ENCODE results near the gene SPIRE2.
"Not testable (repeated sequence)": the region's sequence is repeated elsewhere in the genome, so short reads cannot be mapped to it uniquely, and the experiment has no call there.

The SPIRE2 gene

DNA sequence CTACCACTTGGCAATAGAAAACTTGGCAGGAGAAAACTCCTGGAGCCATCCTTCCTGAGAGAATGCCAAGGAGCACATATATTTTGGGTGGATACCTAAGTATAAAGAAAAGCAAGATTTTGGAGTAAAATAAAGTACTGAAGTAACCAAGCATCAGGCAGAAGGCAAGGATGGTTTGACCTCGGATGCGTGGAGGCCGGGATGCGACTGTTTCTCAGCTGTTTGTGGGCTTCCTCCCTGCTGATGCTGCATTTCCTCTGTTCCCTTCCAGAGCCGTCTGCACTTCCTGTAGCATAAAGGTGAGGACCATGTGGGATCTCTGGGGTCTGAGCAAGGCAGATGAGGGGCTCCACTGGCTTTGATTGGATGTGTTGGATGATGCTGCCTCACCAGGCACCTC is 39.6 kb downstream of the SPIRE2 start:
- DNase-seq = no peak

DNA sequence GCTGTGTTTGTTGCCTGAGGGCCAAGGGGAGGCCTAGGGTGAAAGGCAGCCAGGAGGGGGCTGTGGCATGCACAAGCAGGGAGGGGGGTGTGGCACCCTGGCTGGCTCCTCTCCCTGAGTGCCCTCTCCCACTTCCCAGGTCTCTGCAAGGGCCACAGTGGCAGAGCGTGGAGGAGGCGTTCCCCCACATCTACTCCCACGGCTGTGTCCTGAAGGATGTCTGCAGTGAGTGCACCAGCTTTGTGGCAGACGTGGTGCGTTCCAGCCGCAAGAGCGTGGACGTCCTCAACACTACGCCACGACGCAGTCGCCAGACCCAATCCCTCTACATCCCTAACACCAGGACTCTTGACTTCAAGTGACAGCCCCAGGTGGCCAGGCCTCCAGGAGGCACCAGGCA is 41.6 kb downstream of the SPIRE2 start:
- no peak for DNase-seq

DNA sequence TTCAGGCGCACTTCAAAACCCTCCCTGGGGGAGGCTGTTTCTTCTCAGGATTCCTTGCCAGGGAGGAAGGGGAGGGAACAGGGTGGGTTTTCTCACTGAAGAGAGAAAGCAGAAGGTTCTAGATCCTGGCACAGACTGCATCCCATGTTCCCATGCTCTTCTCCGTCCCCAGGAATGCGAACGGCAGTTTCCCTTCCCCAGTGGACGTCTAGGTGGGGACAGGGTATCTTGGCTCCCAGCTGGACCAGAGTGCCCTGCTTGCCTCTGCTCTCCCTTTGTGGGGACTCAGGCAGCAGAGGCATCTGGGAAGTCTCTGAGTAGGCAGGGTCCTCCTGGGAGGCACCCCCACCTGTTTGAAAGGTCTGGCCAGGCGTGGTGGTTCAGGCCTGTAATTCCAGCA is 42.2 kb downstream of the SPIRE2 start:
- no peak for DNase-seq

GRCh38 chr16:89871895-89872294 is 43.6 kb downstream of the SPIRE2 start:
- DNase-seq = no peak

DNA sequence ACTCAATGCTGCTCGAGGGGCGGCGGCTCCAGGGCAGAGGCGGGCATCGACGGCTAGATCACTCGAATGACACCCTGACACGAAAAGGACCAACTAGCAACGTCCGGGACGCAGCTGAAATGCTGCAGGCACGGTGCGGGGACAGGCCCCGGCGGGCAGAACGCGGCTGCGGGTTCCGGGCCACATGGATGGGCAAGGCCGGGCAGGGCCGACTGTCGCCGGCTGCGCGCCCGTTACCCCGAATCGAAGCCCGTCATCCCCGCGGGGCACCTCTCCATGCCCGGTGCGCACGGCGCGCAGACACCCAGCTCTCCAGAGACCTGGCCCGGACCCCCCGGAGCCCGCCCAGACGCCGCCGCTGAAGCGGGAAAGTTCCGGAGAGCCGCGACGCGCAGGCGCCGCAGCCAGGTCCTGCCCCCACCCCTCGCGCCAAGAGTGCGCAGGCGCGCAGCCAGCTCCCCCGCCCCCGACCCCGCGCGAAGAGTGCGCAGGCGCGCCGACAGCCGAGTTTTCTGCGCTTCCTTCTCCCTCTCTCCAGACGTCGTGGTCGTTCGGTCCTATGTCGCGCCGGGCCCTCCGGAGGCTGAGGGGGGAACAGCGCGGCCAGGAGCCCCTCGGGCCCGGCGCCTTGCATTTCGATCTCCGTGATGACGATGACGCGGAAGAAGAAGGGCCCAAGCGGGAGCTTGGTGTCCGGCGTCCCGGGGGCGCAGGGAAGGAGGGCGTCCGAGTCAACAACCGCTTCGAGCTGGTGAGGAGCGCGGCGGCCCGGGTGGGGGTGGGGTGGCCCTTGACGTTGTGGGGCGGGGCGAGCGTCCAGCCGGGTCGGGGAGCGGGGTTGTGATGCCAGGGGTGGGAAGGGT is 45.1 kb downstream of the SPIRE2 start, which contains the start of gene TCF25:
Gene TCF25, plus strand, starts transcription at position 484 of the 863 bp plus-strand sequence. Its CDS starts 76 bp downstream, at position 560.
- peak; percentile 5 for DNase-seq

GRCh38 chr16:89873972-89874689 is 45.9 kb downstream of the SPIRE2 start:
- DNase-seq = peak; percentile 15

DNA sequence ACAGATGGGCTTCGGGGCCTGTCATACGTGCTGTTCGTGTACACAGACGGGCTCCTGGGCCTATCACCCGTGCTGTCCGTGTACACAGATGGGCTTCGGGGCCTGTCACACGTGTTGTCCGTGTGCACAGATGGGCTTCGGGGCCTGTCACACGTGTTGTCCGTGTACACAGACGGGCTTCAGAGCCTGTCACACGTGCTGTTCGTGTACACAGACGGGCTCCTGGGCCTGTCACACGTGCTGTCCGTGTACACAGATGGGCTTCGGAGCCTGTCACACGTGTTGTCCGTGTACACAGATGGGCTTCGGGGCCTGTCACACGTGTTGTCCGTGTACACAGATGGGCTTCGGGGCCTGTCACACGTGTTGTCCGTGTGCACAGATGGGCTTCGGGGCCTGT is 50.8 kb downstream of the SPIRE2 start:
- DNase-seq = not testable (repeated sequence)

DNA sequence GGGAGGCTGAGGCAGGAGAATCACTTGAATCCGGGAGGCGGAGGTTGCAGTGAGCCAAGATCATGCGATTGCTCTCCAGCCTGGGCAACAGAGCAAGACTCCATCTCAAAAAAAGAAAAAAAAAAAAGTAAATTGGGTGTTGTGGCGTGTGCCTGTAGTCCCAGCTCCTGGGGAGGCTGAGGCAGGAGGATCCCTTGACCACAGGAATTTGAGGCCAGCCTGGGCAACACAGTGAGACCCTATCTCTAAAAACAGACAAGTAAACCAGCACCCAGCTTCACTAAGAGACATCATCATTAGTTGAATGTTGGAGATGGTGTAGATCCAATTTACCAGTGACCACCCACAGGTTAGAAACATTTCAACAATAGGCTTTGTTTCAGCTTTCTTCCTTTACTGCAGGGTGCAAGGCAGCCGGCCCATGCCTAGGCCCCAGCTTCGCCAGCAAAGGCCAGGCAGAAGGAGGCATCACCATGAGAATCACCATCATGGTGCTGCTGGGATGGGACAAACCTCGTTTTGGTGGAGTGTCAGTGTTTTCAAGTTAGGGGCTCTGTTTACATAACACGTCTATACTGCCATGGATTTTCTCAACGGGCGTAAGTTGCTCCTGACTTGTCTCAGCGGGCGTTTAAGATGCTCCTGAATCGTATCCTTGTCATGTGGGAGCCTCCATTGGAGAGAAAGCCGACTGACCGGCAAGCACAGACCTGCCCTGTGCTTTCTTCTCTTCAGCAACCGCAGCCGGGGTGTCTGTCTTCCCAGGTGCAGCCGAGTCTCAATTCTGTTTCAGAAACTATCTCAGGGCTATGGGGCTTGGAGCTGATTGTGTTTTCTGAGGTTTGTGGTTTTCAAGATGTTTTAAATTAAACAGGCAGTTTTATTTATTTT is 52.4 kb downstream of the SPIRE2 start:
- DNase-seq = no peak

DNA sequence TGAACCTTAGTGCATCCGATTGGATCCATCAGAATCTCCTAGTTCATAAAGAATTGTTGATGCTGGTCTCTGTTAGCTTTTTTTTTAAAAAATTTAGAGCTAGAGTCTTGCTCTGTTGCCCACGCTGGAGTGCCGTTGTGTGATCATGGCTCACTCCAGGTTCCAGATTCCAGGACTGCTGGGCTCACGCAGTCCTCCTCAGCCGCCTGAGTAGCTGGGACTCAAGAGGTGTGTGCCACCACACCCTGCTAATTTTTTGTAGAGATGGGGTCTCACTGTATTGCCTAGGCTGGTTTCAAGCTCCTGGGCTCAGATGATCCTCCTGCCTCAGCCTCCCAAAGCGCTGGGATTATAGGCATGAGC is 53.1 kb downstream of the SPIRE2 start:
- DNase-seq = no peak

- DNase-seq = no peak
Measured at GRCh38 chr16:89883346-89884040, 55.2 kb downstream of the SPIRE2 start.

GRCh38 chr16:89884041-89884421 is 55.8 kb downstream of the SPIRE2 start:
- DNase-seq = no peak

DNA sequence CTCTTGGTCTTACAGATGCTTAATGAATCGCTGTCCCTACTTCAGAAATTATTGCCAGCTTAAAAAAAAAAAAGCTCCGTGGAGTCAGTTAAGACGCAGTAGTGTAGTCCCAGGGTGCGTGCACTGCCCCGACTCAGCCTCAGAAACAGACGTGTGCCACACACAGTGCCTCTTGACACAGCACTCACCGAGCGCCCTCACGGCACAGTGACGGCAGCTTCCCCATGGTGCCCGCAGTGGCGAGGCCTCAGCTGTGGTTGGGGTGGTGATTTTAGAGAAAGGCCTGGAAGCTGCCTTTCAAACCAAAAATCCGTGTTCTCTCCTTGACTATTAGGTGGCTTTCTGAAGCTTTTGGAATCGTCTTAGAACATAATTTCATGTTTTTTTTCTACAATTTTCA is 59.0 kb downstream of the SPIRE2 start:
- no peak for DNase-seq

- no peak for DNase-seq
Measured at GRCh38 chr16:89890200-89890599, 61.9 kb downstream of the SPIRE2 start.

- DNase-seq = no peak
Measured at GRCh38 chr16:89890886-89891657, 62.8 kb downstream of the SPIRE2 start.

DNA sequence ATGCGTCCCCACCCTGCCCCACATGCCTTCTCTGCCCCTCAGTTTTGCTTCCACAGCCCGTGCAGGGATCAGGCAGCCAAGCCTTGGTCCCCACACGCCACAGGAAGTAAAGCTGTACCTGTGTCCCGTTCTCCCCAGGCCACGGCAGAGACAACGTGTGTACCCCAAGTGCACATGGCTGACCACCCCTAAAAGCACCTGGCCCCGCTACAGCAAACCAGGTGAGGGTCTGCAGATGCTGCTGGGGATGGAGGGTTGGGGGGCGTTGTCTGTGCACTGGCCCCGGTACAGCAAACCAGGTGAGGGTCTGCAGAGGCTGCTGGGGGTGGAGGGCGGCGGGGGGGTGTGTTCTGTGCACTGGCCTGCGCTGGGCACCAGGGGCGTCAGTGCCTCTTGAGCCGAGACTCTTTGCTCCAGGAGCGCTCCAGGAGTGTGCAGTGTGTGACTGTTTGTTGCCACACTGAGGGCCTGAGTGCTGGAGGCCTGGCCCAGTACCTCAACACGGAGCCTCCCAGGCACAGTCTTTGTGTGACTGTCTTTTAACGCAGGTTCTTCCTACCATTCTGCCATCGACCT is 63.9 kb downstream of the SPIRE2 start:
- no peak for DNase-seq

DNA sequence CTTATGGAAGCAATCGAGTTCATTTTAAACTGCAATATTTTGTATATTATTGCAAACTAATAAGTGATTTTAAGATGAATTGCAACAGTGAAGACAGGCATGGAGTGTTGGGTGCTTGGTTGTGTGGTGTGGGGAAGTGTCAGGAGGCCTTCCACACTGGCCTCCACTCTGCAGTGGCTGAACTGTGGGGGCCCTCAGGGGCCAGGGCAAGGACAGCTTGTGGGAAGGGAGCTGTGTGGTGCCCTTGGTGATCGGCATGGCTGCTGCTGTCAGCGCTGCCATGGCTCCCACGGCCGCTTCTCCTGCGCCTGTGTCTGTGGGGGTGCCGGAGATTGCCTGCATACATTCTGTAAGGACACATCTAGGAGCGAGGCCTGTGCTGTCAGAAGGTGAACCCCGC is 64.4 kb downstream of the SPIRE2 start:
- no peak for DNase-seq

DNA sequence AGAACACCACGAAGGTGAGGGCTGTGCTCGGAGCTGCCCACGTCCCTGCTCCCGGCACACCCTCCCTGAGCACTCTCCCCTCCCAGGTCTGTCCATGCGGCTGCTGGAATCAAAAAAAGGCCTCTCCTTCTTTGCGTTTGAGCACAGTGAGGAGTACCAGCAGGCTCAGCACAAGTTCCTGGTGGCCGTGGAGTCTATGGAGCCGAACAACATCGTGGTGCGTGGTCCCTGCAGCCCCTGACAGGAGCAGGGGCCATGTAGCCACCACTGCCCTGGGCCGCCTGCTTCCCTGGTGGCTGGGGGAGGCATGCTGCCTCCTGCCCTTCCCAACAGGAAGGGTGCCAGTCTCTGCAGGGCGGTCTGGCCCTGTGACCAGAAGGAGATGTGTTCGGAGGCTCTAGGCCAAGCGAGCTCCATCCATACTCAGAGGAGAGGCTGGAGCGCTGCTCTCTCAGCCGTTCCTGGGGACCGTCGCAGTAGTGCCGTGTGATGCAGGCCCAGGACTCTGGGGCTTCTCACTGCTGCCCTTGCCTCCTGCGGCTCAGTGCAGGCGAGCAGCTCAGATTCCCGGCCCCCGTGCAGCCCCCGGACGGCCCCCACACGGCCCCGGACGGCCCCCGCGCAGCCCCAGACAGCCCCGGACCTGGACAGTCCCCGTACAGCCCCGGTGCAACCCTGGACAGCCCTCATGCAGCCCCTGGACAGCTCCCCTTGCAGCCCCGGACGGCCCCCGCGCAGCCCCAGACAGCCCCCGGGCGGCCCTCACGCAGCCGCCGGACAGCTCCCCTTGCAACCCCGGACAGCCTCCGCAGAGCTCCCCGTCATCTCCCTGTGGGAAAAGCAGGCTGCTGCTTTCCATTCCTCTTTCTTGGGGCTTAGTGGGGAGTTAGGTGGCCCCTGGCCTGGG is 65.6 kb downstream of the SPIRE2 start:
- DNase-seq = no peak

GRCh38 chr16:89895482-89896250 is 67.4 kb downstream of the SPIRE2 start:
- DNase-seq = no peak

DNA sequence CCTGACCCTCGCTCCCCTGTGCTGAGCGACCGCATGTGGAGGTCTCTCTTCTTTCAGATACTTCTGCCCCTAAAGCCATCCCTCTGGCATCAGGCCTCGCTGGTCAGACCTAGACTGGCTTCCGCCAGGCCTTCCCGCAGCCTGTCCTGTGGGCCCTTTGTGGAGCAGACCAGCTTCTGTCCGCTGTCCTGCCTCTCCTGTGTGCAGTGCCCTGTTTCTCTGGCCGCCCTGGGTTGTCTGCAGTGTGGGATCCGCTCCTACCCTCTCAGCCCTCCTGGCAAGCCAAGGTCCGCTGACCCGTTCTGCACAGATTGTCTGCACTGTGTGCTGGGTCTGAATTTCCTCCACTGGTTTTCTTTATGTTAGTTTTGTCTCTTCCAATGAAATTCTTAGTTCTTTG is 68.9 kb downstream of the SPIRE2 start:
- no peak for DNase-seq
